GM21528 (cell line): Measurements from ENCODE around the gene SNX8.

Experiments used
- ATAC-seq: cut with Tn5 transposase; IDR thresholded peaks from one replicate; pipeline ENCODE4 v1.9.1; 2021; ENCODE audit warnings: mild to moderate bottlenecking, moderate library complexity; ENCODE audit not compliant: unreplicated experiment, low FRiP score

SNX8 gene

GRCh38 chr7:2229467-2229866 is 84.8 kb downstream of the SNX8 start:
- no peak for ATAC-seq

- no peak for ATAC-seq
These were observed 85.3 kb downstream of the SNX8 start for GRCh38 chr7:2228921-2229320.

GRCh38 chr7:2227699-2228098 is 86.5 kb downstream of the SNX8 start:
- ATAC-seq: no peak

- ATAC-seq: no peak
These were observed 88.4 kb downstream of the SNX8 start for GRCh38 chr7:2225830-2226229.

GRCh38 chr7:2225336-2225735 is 88.9 kb downstream of the SNX8 start:
- ATAC-seq: no peak

- no peak for ATAC-seq
These were observed 89.3 kb downstream of the SNX8 start for GRCh38 chr7:2224934-2225333.

- ATAC-seq: no peak
These were observed 89.7 kb downstream of the SNX8 start for GRCh38 chr7:2224491-2224928.

- ATAC-seq: no peak
These were observed 90.9 kb downstream of the SNX8 start for GRCh38 chr7:2223321-2223720.

- ATAC-seq: no peak
These were observed 91.7 kb downstream of the SNX8 start for GRCh38 chr7:2222516-2222915.

- ATAC-seq: no peak
These were observed 93.3 kb downstream of the SNX8 start for GRCh38 chr7:2220954-2221353.

GRCh38 chr7:2220506-2220905 is 93.7 kb downstream of the SNX8 start:
- ATAC-seq: no peak

GRCh38 chr7:2220030-2220429 is 94.2 kb downstream of the SNX8 start:
- no peak for ATAC-seq

- no peak for ATAC-seq
These were observed 94.6 kb downstream of the SNX8 start for GRCh38 chr7:2219606-2220005.

GRCh38 chr7:2219136-2219535 is 95.1 kb downstream of the SNX8 start:
- ATAC-seq: no peak

- no peak for ATAC-seq
These were observed 95.8 kb downstream of the SNX8 start for GRCh38 chr7:2218444-2218785.

GRCh38 chr7:2217716-2218443 is 96.4 kb downstream of the SNX8 start:
- ATAC-seq: no peak

- no peak for ATAC-seq
These were observed 97.0 kb downstream of the SNX8 start for GRCh38 chr7:2217206-2217605.

- no peak for ATAC-seq
These were observed 98.4 kb downstream of the SNX8 start for GRCh38 chr7:2215851-2216250.

- no peak for ATAC-seq
These were observed 99.6 kb downstream of the SNX8 start for GRCh38 chr7:2214636-2215035.

GRCh38 chr7:2213551-2214215 is 100.6 kb downstream of the SNX8 start:
- no peak for ATAC-seq

GRCh38 chr7:2212906-2213305 is 101.3 kb downstream of the SNX8 start:
- no peak for ATAC-seq

- no peak for ATAC-seq
These were observed 102.3 kb downstream of the SNX8 start for GRCh38 chr7:2211926-2212325.
